Measurements from ENCODE around the gene SMOC2. TPM values are rescaled to one million over a fixed set of nuclear protein-coding genes. Genes with fewer than 3 reads are reported as not detected.

SMOC2 gene
- total RNA-seq, 1 donor from 2014 or later = 0.53 TPM

GRCh38 chr6:168660400-168660945 lies 219.5 kb downstream of the SMOC2 start:
- TF ChIP-seq CTCF (IDR thresholded peaks at IDR 0.05; ENCODE audit: insufficient read depth, low read length, severe bottlenecking) = no peak
- DNase-seq (ENCODE audit: low read depth) = no peak
- Histone ChIP-seq H3K4me3 (ENCODE audit: low read depth, low read length) (no peak overlapping the region), H3K36me3 (ENCODE audit: control insufficient read depth, insufficient read depth, low read length) (no peaks in the 10 kb centered on the region), H3K27me3 (ENCODE audit: control insufficient read depth, insufficient read depth, low read length) (no peaks in the 10 kb centered on the region)
- FAIRE-seq = no peak

- no peaks in the 10 kb centered on the region for H3K27me3 ChIP-seq (ENCODE audit: control insufficient read depth, insufficient read depth, low read length)
- DNase-seq (ENCODE audit: low read depth) = no peak
These were observed 221.4 kb downstream of the SMOC2 start for GRCh38 chr6:168662301-168662936.

GRCh38 chr6:168663041-168663440 lies 222.1 kb downstream of the SMOC2 start:
- no peak for DNase-seq (ENCODE audit: low read depth)
- Histone ChIP-seq H3K4me3 (ENCODE audit: low read depth, low read length) (no peak overlapping the region), H3K27me3 (ENCODE audit: control insufficient read depth, insufficient read depth, low read length) (no peaks in the 10 kb centered on the region), H3K36me3 (ENCODE audit: control insufficient read depth, insufficient read depth, low read length) (no peaks in the 10 kb centered on the region)
- FAIRE-seq = no peak
- TF ChIP-seq CTCF (IDR thresholded peaks at IDR 0.05; ENCODE audit: insufficient read depth, low read length, severe bottlenecking) = no peak

More at GRCh38 chr6:168662301-168662936, 221.4 kb downstream of the SMOC2 start:
- no peak for FAIRE-seq
- TF ChIP-seq CTCF (IDR thresholded peaks at IDR 0.05; ENCODE audit: insufficient read depth, low read length, severe bottlenecking) = no peak
- H3K4me3 ChIP-seq (ENCODE audit: low read depth, low read length) = no peak overlapping the region
- no peaks in the 10 kb centered on the region for H3K36me3 ChIP-seq (ENCODE audit: control insufficient read depth, insufficient read depth, low read length)

GRCh38 chr6:168664956-168665355 lies 224.0 kb downstream of the SMOC2 start:
- TF ChIP-seq CTCF (IDR thresholded peaks at IDR 0.05; ENCODE audit: insufficient read depth, low read length, severe bottlenecking) = no peak

GRCh38 chr6:168666170-168666569 lies 225.2 kb downstream of the SMOC2 start:
- no peak for FAIRE-seq
- Histone ChIP-seq H3K4me3 (ENCODE audit: low read depth, low read length) (no peak overlapping the region), H3K36me3 (ENCODE audit: control insufficient read depth, insufficient read depth, low read length) (no peaks in the 10 kb centered on the region), H3K27me3 (ENCODE audit: control insufficient read depth, insufficient read depth, low read length) (no peaks in the 10 kb centered on the region)
- TF ChIP-seq CTCF (IDR thresholded peaks at IDR 0.05; ENCODE audit: insufficient read depth, low read length, severe bottlenecking) = no peak
- DNase-seq (ENCODE audit: low read depth) = no peak

More at GRCh38 chr6:168664956-168665355, 224.0 kb downstream of the SMOC2 start:
- Histone ChIP-seq H3K4me3 (ENCODE audit: low read depth, low read length) (no peak overlapping the region), H3K36me3 (ENCODE audit: control insufficient read depth, insufficient read depth, low read length) (no peaks in the 10 kb centered on the region), H3K27me3 (ENCODE audit: control insufficient read depth, insufficient read depth, low read length) (no peaks in the 10 kb centered on the region)
- DNase-seq (ENCODE audit: low read depth) (no peak), FAIRE-seq (no peak)
